ENCODE results near the gene DGKQ.
A peak's percentile ranks its signal among the peaks of the same experiment; 100 is the strongest.

DGKQ gene

DNA sequence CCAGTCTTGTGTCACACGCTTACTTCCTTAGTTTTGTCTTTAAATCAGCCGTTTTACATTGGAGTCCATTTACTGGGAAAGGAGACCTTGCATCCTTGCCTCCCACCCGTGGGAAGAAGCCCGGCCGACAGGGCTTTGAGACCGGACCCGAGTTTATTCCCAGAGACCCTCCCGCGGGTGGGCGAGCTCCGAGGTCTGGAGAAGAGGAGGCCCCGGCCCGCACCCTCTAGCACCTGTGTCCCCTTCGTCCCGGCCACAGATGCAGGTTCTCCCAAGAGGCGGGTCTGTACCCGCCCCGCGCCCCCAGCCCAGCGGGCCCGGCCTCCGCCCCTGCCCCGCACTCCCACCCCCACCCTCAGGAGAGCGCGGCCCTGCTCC, 23.6 kb upstream of the DGKQ start:
- no peak for TF ChIP-seq JUND (IDR thresholded peaks at IDR 0.05; ENCODE audit: low read depth)
- in situ Hi-C loops (cut with HindIII; ENCODE audit: low pct_unique_long_range_greater_than_20kb, low sequenced_read_pairs), result no loop called here
- no peak for DNase-seq (ENCODE audit: low read depth in 1 of 2, low spot score in 1 of 2)

GRCh38 chr4:996030-996996, 22.9 kb upstream of the DGKQ start:
- no peak for DNase-seq (ENCODE audit: low read depth in 1 of 2, low spot score in 1 of 2)
- in situ Hi-C loops (cut with HindIII; ENCODE audit: low pct_unique_long_range_greater_than_20kb, low sequenced_read_pairs), result no loop called here
- TF ChIP-seq JUND (IDR thresholded peaks at IDR 0.05; ENCODE audit: low read depth), result no peak

- no peak for DNase-seq (ENCODE audit: low read depth in 1 of 2, low spot score in 1 of 2)
- TF ChIP-seq JUND (IDR thresholded peaks at IDR 0.05; ENCODE audit: low read depth), result no peak
Observed at GRCh38 chr4:995311-996026, 22.1 kb upstream of the DGKQ start.

DNA sequence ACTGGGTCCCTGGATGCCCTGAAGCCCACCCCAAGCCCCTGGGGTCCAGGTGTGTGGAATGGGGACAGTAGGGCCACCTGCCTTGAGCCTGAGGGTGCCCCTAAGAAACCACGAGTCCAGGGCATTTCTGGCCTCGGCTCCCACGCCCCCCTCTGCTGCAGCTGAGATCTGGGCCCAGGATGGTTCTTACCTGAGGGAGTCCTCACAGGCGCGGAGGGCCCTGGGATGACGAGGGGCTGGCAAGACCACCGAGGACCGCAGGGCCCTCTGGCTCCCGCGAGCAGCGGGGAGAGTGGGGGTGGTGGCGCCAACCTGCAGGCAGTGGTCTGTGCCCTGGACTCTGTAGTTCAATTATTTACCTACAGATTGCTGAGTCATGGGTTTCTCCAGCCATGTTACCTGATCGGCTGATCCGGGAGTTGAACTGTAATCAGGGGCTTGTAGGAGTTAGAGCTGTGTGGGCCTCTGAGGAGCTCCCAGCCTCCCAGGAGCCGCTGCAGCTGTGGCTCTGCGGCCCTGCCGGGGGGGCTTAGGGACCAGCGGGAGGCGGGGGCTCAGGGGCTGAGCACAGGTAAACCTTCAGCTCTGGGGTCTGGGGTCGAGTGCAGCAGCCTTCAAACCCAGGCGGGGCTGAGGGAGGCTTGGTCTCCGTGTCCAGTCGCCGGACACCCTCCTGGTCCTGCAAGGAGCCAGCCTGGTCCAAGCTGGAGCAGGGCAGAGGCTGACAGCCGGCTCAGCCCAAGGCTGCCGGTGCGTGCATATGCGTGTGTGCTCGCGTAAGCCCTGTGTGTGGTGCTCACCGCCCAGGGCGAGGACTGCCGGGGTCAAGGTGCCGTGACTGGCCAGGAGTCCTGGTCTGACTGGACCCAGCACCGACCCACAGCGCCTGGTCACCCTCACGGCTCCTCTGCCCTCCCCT, 20.0 kb upstream of the DGKQ start, which contains the start of gene SLC26A1:
TSS of gene SLC26A1 (minus strand) at position 294 of the 919 bp plus-strand sequence. CDS start 1,701 bp downstream, outside the sequence.
- peak in 1 of 2 experiments; percentile 73 for DNase-seq (ENCODE audit: low read depth in 1 of 2, low spot score in 1 of 2)
- in situ Hi-C loops (cut with HindIII; ENCODE audit: low pct_unique_long_range_greater_than_20kb, low sequenced_read_pairs), result no loop called here
- TF ChIP-seq JUND (IDR thresholded peaks at IDR 0.05; ENCODE audit: low read depth), result no peak

More at GRCh38 chr4:995311-996026, 22.1 kb upstream of the DGKQ start:
- in situ Hi-C loops (cut with HindIII; ENCODE audit: low pct_unique_long_range_greater_than_20kb, low sequenced_read_pairs), result no loop called here

GRCh38 chr4:992297-993110, 19.1 kb upstream of the DGKQ start:
- in situ Hi-C loops (cut with HindIII; ENCODE audit: low pct_unique_long_range_greater_than_20kb, low sequenced_read_pairs), result no loop called here
- TF ChIP-seq JUND (IDR thresholded peaks at IDR 0.05; ENCODE audit: low read depth), result no peak
- DNase-seq (ENCODE audit: low read depth in 1 of 2, low spot score in 1 of 2), result peak; percentile 88 to 95

DNA sequence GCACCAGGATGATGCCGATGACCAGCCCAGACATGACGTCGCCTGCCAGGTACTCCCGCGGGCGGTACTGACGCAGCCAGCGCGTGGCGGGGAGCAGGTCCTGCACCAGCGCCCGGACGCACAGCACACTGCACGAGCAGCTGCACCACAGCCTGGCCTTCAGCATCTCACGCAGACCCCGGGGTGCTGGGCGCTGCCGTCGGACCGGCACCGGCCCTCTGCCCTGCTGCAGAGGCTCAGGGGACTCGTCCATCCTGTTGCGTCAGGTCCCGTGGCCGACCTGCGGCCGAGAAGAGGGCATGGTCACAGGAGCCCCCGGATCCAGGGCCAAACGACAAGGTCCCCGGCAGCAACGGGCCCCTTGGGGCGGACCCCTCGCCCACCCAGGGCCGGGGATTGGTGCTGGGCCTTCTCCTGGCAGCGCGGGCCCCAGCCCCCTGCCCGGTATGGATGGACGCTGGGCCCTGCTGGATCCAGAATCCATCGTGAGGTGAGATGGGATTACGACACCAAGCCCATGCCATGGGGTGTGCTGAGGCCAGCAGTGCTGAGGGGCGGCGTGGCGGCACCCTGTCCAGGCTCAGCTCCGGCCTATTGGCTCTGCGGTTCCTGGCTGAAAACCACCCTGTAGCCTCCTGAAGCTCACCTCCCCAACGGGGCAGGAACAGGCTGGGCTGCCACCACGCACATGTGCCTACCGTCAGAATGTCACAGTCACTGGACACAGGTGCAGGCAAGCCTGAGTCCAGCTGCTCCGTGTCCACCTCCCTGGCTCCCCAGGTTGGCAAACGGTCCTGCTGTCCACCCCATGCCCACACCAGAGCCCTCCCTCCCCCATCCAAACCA, 18.3 kb upstream of the DGKQ start:
- TF ChIP-seq JUND (IDR thresholded peaks at IDR 0.05; ENCODE audit: low read depth), result no peak
- no peak for DNase-seq (ENCODE audit: low read depth in 1 of 2, low spot score in 1 of 2)
- in situ Hi-C loops (cut with HindIII; ENCODE audit: low pct_unique_long_range_greater_than_20kb, low sequenced_read_pairs), result no loop called here

DNA sequence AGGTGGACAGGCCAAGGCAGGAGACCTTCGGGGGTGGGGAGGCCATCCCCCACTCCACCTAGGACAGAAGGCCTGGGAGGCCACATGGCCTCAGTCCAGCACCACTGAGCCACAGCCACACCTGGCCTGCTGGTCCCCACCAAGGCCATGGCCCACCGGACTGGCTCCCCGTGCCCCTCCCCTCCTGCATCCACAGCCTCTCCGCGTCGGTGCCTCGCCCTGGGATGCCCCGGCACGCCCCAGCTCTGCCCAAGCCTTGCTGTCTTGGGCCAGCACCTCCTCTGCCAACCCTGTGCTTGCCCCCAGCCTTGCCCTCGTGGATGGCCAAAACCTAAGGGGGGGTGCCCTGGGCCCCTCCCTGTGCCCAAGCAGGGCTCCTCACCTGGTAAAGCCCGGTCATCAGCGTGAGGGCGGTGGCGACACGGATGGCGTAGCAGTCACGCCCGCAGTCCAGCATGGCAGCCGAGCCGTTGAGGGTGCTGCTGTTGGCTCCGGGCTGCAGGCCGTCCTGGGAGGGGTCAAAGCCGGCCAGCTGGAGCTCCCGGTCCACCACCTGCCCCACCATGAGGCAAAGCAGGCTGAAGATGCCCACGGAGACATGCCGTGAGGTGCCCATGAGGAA, 17.5 kb upstream of the DGKQ start:
- no peak for TF ChIP-seq JUND (IDR thresholded peaks at IDR 0.05; ENCODE audit: low read depth)
- DNase-seq (ENCODE audit: low read depth in 1 of 2, low spot score in 1 of 2), result no peak
- in situ Hi-C loops (cut with HindIII; ENCODE audit: low pct_unique_long_range_greater_than_20kb, low sequenced_read_pairs), result no loop called here

DNA sequence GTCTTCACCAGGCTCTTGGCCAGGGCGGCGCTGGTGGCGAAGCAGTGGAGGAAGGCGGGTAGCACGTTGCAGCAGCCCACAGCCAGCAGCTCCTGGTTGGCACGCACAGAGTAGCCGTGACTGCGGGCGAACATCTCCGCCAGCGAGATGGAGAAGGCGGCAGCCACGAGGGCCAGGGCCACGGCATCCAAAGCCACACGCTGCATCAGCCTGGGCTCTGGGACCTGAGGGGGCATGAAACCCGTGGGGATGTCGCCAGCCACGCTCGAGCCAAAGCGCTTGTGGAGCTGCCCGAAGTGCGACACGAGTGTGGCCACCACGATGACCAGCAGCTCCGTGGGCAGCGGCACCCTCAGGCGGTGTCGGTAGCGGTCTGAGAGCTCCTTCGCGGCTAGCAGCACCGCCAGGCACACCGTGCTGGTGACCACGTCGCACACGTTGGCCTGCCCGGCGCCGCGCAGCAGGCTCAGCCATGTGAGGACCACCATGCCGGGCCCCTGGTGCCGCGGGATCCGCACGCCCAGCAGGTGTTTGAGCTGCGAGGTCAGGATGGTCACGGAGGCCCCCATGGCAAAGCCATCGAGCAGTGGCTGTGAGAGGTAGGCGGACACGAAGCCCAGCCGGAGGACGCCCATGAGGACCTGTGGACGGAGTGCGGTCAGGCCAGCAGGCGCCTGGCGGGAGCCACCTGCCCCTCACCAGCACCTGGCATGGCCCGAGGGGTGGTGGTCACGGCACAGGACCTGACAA, 16.5 kb upstream of the DGKQ start:
- in situ Hi-C loops (cut with HindIII; ENCODE audit: low pct_unique_long_range_greater_than_20kb, low sequenced_read_pairs), result no loop called here

GRCh38 chr4:988726-989721, 15.7 kb upstream of the DGKQ start:
- in situ Hi-C loops (cut with HindIII; ENCODE audit: low pct_unique_long_range_greater_than_20kb, low sequenced_read_pairs), result no loop called here
- no peak for DNase-seq (ENCODE audit: low read depth in 1 of 2, low spot score in 1 of 2)
- no peak for TF ChIP-seq JUND (IDR thresholded peaks at IDR 0.05; ENCODE audit: low read depth)

More for the DNA sequence above, 16.5 kb upstream of the DGKQ start:
- no peak for TF ChIP-seq JUND (IDR thresholded peaks at IDR 0.05; ENCODE audit: low read depth)
- DNase-seq (ENCODE audit: low read depth in 1 of 2, low spot score in 1 of 2), result no peak
